SKM-1 treated with dmso at 0.1 percent for 144 hours (cell line): ENCODE data around the gene SELENOV.

Experiments used
- DNase-seq: peaks from one replicate; lab custom pipeline; 2025; ENCODE audit not compliant: unreplicated experiment; lab: John Stamatoyannopoulos, UW

Gene SELENOV

GRCh38 chr19:39492788-39493187 is 22.2 kb upstream of the SELENOV start:
- DNase-seq = no peak

- DNase-seq = no peak
Measured at GRCh38 chr19:39494661-39495060, 20.3 kb upstream of the SELENOV start.

GRCh38 chr19:39496063-39496462 is 18.9 kb upstream of the SELENOV start:
- DNase-seq = no peak

- DNase-seq = no peak
Measured at GRCh38 chr19:39497701-39497995, 17.3 kb upstream of the SELENOV start.

- DNase-seq = no peak
Measured at GRCh38 chr19:39497996-39498797, 16.7 kb upstream of the SELENOV start.

GRCh38 chr19:39498798-39499642 is 15.9 kb upstream of the SELENOV start, which contains the start of gene DLL3:
DLL3 (plus strand) TSS chr19:39498947; CDS start chr19:39498975, 28 bp downstream.
- no peak for DNase-seq

- DNase-seq = no peak
Measured at GRCh38 chr19:39499932-39500331, 15.0 kb upstream of the SELENOV start.

GRCh38 chr19:39500543-39500942 is 14.4 kb upstream of the SELENOV start:
- no peak for DNase-seq

GRCh38 chr19:39501340-39501739 is 13.6 kb upstream of the SELENOV start:
- DNase-seq = no peak

GRCh38 chr19:39502640-39503417 is 12.1 kb upstream of the SELENOV start:
- peak; percentile 60 for DNase-seq

- DNase-seq = no peak
Measured at GRCh38 chr19:39506598-39506943, 8.4 kb upstream of the SELENOV start.

GRCh38 chr19:39506944-39507714 is 7.8 kb upstream of the SELENOV start:
- DNase-seq = peak; percentile 72

- DNase-seq = no peak
Measured at GRCh38 chr19:39507715-39508364, 7.1 kb upstream of the SELENOV start.

- DNase-seq = no peak
Measured at GRCh38 chr19:39508629-39509028, 6.3 kb upstream of the SELENOV start.

- no peak for DNase-seq
Measured at GRCh38 chr19:39509233-39509632, 5.7 kb upstream of the SELENOV start.

- DNase-seq = no peak
Measured at GRCh38 chr19:39512988-39513387, 2.0 kb upstream of the SELENOV start.

- no peak for DNase-seq
Measured at GRCh38 chr19:39515551-39516191, 732 bp downstream of the SELENOV start.

GRCh38 chr19:39516270-39516669 is 1.3 kb downstream of the SELENOV start:
- DNase-seq = no peak

GRCh38 chr19:39517432-39517831 is 2.5 kb downstream of the SELENOV start:
- DNase-seq = no peak

GRCh38 chr19:39518458-39518857 is 3.5 kb downstream of the SELENOV start:
- no peak for DNase-seq
